HepG2 (cell line): ENCODE measurements around the gene PCNX1. TPM values are rescaled to one million over a fixed set of nuclear protein-coding genes. Genes with fewer than 3 reads are reported as not detected.
A peak's percentile ranks its signal among the peaks of the same experiment; 100 is the strongest.

ENCODE experiments used
- CEBPB ChIP-seq: IDR thresholded peaks from 2 replicates; pipeline ENCODE4 v1.6.1; 2011; ENCODE audit warnings: low read depth, low read length, improper control_type of control experiment, borderline replicate concordance
- CEBPG ChIP-seq: IDR thresholded peaks from 2 replicates; pipeline ENCODE4 v1.6.1; 2016
- ELF1 ChIP-seq: sonication (generic); formaldehyde crosslinking; IDR thresholded peaks from 2 replicates; pipeline ENCODE4 v1.4.0; 2020; ENCODE audit warnings: missing genetic modification reagents
- EP300 ChIP-seq, 3 experiments: sonication (generic) in 1 of 3; formaldehyde crosslinking in 1 of 3; IDR thresholded peaks; 2 replicates each; pipeline versions ENCODE4 v1.5.1 to v1.6.1; 2011 to 2020; ENCODE audit warnings: low read depth in 2 of 3, low read length in 2 of 3, borderline replicate concordance in 1 of 3, improper control_type of control experiment in 1 of 3, mild to moderate bottlenecking in 1 of 3, missing genetic modification reagents in 1 of 3, moderate library complexity in 1 of 3
- FOXA1 ChIP-seq, 2 experiments: fragments of 450-650 bp in 1 of 2; sonication (generic) in 1 of 2; formaldehyde crosslinking in 1 of 2; IDR thresholded peaks; 2 replicates each; pipeline versions ENCODE4 v1.4.0 to v1.6.1; 2016 to 2020; ENCODE audit warnings: missing genetic modification reagents in 1 of 2
- KLF6 ChIP-seq: IDR thresholded peaks from 2 replicates; pipeline ENCODE4 v1.8.0; 2016; ENCODE audit warnings: missing biosample characterization, missing genetic modification reagents
- MBD4 ChIP-seq: IDR thresholded peaks from 2 replicates; pipeline ENCODE4 v1.6.1; 2012; ENCODE audit warnings: low read length, inconsistent platforms, borderline replicate concordance
- MED1 ChIP-seq: sonication (generic); formaldehyde crosslinking; IDR thresholded peaks from 2 replicates; pipeline ENCODE4 v1.4.0; 2020; ENCODE audit warnings: missing genetic modification reagents
- NCOA1 ChIP-seq: sonication (generic); formaldehyde crosslinking; IDR thresholded peaks from 2 replicates; pipeline ENCODE4 v1.9.0; 2021; ENCODE audit warnings: missing genetic modification reagents
- PHF8 ChIP-seq: sonication (generic); formaldehyde crosslinking; IDR thresholded peaks from 2 replicates; pipeline ENCODE4 v1.5.0; 2020; ENCODE audit warnings: missing genetic modification reagents
- TEAD3 ChIP-seq: optimal IDR thresholded peaks from 2 replicates; pipeline ENCODE3; 2016; ENCODE audit warnings: borderline replicate concordance
- ZFAT ChIP-seq: sonication (generic); formaldehyde crosslinking; conservative IDR thresholded peaks from 2 replicates; pipeline ENCODE4 v1.8.1; 2023; ENCODE audit warnings: missing genetic modification reagents, inconsistent platforms
- ZNF12 ChIP-seq: sonication (generic); formaldehyde crosslinking; IDR thresholded peaks from 2 replicates; pipeline ENCODE4 v1.5.0; 2020; ENCODE audit warnings: missing genetic modification reagents
- ZNF652 ChIP-seq: IDR thresholded peaks from 2 replicates; pipeline ENCODE4 v1.6.1; 2016; ENCODE audit warnings: low read depth, borderline replicate concordance
- ZNF691 ChIP-seq: sonication (generic); formaldehyde crosslinking; IDR thresholded peaks from 2 replicates; pipeline ENCODE4 v1.4.0; 2020; ENCODE audit warnings: missing genetic modification reagents, low read depth, mild to moderate bottlenecking, borderline replicate concordance
- ZNF792 ChIP-seq: IDR thresholded peaks from 2 replicates; pipeline ENCODE4 v1.6.1; 2016
- ZSCAN22 ChIP-seq: sonication (generic); formaldehyde crosslinking; IDR thresholded peaks from 2 replicates; pipeline ENCODE4 v1.4.0; 2020; ENCODE audit warnings: mild to moderate bottlenecking, missing genetic modification reagents
- polyA plus RNA-seq, 8 experiments: library from polyadenylated mRNA; depleted of rRNA in 3 of 8; stranded (reverse) in 7 of 8; unstranded in 1 of 8; fragments of >200 nt; fragmentation: Illumina TruSeq in 4 of 8; extraction: Trizol in 4 of 8; gene quantifications; 2 replicates each; pipeline versions ENCODE4 v1.2.1 to v1.2.3, GENCODE V29; 2011 to 2016; ENCODE audit warnings: low read depth in 4 of 8, missing spikeins in 1 of 8, mixed read lengths in 1 of 8; ENCODE audit not compliant: insufficient read depth in 1 of 8
- total RNA-seq, 5 experiments: library from RNA; depleted of rRNA; stranded (reverse); fragments of >200 nt; fragmentation: Illumina TruSeq; extraction: Trizol; gene quantifications; 2 replicates each; pipeline ENCODE4 v1.2.3, GENCODE V29; 2016; ENCODE audit warnings: low read depth in 1 of 5
- TF ChIP-seq, protein P1 (sequence below): sonication (generic); formaldehyde crosslinking; IDR thresholded peaks from 2 replicates; pipeline ENCODE4 v1.4.0; 2020; ENCODE audit warnings: missing genetic modification reagents
- TF ChIP-seq, protein P2 (sequence below): sonication (generic); formaldehyde crosslinking; IDR thresholded peaks from 2 replicates; pipeline ENCODE4 v1.4.0; 2020; ENCODE audit warnings: mild to moderate bottlenecking, missing genetic modification reagents
- TF ChIP-seq, protein P3 (sequence below): sonication (generic); formaldehyde crosslinking; IDR thresholded peaks from 2 replicates; pipeline ENCODE4 v1.4.0; 2020; ENCODE audit warnings: missing genetic modification reagents

The PCNX1 gene
- total and polyA plus RNA-seq, 2 of the 13 experiments (the other 11 are each of a cell fraction or from before 2014, with no cell fraction given), result 24.9 to 30.3 TPM

- TF ChIP-seq CEBPG (CRISPR knock-in tag), result 0 out of 2 replicates have a peak, but pooled peaks have one; percentile 55
- TF ChIP-seq ZNF652 (CRISPR knock-in tag), result no peak
- 0 out of 2 replicates have a peak, but pooled peaks have one; percentile 1 for TF ChIP-seq CEBPB
- TF ChIP-seq, protein P1, sequence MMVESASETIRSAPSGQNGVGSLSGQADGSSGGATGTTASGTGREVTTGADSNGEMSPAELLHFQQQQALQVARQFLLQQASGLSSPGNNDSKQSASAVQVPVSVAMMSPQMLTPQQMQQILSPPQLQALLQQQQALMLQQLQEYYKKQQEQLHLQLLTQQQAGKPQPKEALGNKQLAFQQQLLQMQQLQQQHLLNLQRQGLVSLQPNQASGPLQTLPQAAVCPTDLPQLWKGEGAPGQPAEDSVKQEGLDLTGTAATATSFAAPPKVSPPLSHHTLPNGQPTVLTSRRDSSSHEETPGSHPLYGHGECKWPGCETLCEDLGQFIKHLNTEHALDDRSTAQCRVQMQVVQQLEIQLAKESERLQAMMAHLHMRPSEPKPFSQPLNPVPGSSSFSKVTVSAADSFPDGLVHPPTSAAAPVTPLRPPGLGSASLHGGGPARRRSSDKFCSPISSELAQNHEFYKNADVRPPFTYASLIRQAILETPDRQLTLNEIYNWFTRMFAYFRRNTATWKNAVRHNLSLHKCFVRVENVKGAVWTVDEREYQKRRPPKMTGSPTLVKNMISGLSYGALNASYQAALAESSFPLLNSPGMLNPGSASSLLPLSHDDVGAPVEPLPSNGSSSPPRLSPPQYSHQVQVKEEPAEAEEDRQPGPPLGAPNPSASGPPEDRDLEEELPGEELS, result peak; percentile 64
- TF ChIP-seq, protein P2, sequence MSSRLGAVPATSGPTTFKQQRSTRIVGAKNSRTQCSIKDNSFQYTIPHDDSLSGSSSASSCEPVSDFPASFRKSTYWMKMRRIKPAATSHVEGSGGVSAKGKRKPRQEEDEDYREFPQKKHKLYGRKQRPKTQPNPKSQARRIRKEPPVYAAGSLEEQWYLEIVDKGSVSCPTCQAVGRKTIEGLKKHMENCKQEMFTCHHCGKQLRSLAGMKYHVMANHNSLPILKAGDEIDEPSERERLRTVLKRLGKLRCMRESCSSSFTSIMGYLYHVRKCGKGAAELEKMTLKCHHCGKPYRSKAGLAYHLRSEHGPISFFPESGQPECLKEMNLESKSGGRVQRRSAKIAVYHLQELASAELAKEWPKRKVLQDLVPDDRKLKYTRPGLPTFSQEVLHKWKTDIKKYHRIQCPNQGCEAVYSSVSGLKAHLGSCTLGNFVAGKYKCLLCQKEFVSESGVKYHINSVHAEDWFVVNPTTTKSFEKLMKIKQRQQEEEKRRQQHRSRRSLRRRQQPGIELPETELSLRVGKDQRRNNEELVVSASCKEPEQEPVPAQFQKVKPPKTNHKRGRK (CRISPR knock-in tag), result no peak
- no peak for TF ChIP-seq MBD4
- no peak for TF ChIP-seq ZNF792 (CRISPR knock-in tag)
- no peak for TF ChIP-seq ZFAT
- TF ChIP-seq NCOA1 (CRISPR knock-in tag), result no peak
- TF ChIP-seq, protein P3, sequence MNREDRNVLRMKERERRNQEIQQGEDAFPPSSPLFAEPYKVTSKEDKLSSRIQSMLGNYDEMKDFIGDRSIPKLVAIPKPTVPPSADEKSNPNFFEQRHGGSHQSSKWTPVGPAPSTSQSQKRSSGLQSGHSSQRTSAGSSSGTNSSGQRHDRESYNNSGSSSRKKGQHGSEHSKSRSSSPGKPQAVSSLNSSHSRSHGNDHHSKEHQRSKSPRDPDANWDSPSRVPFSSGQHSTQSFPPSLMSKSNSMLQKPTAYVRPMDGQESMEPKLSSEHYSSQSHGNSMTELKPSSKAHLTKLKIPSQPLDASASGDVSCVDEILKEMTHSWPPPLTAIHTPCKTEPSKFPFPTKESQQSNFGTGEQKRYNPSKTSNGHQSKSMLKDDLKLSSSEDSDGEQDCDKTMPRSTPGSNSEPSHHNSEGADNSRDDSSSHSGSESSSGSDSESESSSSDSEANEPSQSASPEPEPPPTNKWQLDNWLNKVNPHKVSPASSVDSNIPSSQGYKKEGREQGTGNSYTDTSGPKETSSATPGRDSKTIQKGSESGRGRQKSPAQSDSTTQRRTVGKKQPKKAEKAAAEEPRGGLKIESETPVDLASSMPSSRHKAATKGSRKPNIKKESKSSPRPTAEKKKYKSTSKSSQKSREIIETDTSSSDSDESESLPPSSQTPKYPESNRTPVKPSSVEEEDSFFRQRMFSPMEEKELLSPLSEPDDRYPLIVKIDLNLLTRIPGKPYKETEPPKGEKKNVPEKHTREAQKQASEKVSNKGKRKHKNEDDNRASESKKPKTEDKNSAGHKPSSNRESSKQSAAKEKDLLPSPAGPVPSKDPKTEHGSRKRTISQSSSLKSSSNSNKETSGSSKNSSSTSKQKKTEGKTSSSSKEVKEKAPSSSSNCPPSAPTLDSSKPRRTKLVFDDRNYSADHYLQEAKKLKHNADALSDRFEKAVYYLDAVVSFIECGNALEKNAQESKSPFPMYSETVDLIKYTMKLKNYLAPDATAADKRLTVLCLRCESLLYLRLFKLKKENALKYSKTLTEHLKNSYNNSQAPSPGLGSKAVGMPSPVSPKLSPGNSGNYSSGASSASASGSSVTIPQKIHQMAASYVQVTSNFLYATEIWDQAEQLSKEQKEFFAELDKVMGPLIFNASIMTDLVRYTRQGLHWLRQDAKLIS (CRISPR knock-in tag), result no peak
- no peak for TF ChIP-seq FOXA1 (IDR thresholded peaks at IDR 0.05)
- peak; percentile 26 for TF ChIP-seq FOXA1 (CRISPR knock-in tag; IDR thresholded peaks at IDR 0.05)
- no peak for TF ChIP-seq ELF1 (CRISPR knock-in tag)
- TF ChIP-seq ZSCAN22 (CRISPR knock-in tag), result no peak
- no peak for TF ChIP-seq KLF6 (CRISPR knock-in tag)
- peak; percentile 54; the same call in 1 of the 2 replicates for TF ChIP-seq MED1
- TF ChIP-seq ZNF12 (CRISPR knock-in tag), result peak; percentile 69
- no peak for TF ChIP-seq PHF8 (CRISPR knock-in tag)
- TF ChIP-seq EP300 (IDR thresholded peaks at IDR 0.05; ENCODE audit: low read depth in 2 of 2, low read length in 2 of 2), result peak in 1 of 2 experiments; percentile 54; a peak in 1 of 4 replicates
- no peak for TF ChIP-seq EP300 (CRISPR knock-in tag; IDR thresholded peaks at IDR 0.05; ENCODE audit: borderline replicate concordance)
- peak; percentile 95 for TF ChIP-seq TEAD3 (CRISPR knock-in tag)
- TF ChIP-seq ZNF691 (CRISPR knock-in tag), result no peak
Measured at GRCh38 chr14:70894868-70895267, 12.4 kb upstream of the PCNX1 start (continued).
